HepG2 (cell line): ENCODE results near the gene EPB41L1. TPM values are rescaled to one million over a fixed set of nuclear protein-coding genes. Genes with fewer than 3 reads are reported as not detected.

ENCODE experiments used
- BRD4 ChIP-seq: sonication (generic); formaldehyde crosslinking; IDR thresholded peaks from 2 replicates; pipeline ENCODE4 v1.4.0; 2020; ENCODE audit warnings: missing genetic modification reagents
- DNMT1 ChIP-seq: sonication (generic); formaldehyde crosslinking; IDR thresholded peaks from 2 replicates; pipeline ENCODE4 v1.5.1; 2020; ENCODE audit warnings: mild to moderate bottlenecking, missing genetic modification reagents
- DPF2 ChIP-seq: sonication (generic); formaldehyde crosslinking; IDR thresholded peaks from 2 replicates; pipeline ENCODE4 v1.4.0; 2020; ENCODE audit warnings: mild to moderate bottlenecking, low read depth, missing genetic modification reagents, borderline replicate concordance
- HNF1B ChIP-seq: sonication (generic); formaldehyde crosslinking; IDR thresholded peaks from 2 replicates; pipeline ENCODE4 v1.5.1; 2020; ENCODE audit warnings: mild to moderate bottlenecking, moderate library complexity, missing genetic modification reagents
- HNRNPLL ChIP-seq: fragments of 200-400 bp; formaldehyde crosslinking; IDR thresholded peaks from 2 replicates; pipeline ENCODE4 v1.6.1; 2017; ENCODE audit warnings: mild to moderate bottlenecking, low read depth, low read length; ENCODE audit not compliant: poor library complexity, severe bottlenecking
- KAT2B ChIP-seq: fragments of 150-350 bp; IDR thresholded peaks from 2 replicates; pipeline ENCODE4 v1.6.1; 2014; ENCODE audit warnings: low read depth, low read length, borderline replicate concordance
- MTERF4 ChIP-seq: sonication (generic); formaldehyde crosslinking; IDR thresholded peaks from 2 replicates; pipeline ENCODE4 v1.8.0; 2023; ENCODE audit warnings: mild to moderate bottlenecking, missing genetic modification reagents
- NR3C1 ChIP-seq: sonication (generic); formaldehyde crosslinking; IDR thresholded peaks from 2 replicates; pipeline ENCODE4 v1.4.0; 2020; ENCODE audit warnings: missing genetic modification reagents
- NRL ChIP-seq: sonication (generic); formaldehyde crosslinking; IDR thresholded peaks from 2 replicates; pipeline ENCODE4 v1.5.0; 2020; ENCODE audit warnings: missing genetic modification reagents, mild to moderate bottlenecking, moderate library complexity, borderline replicate concordance
- POLR2G ChIP-seq: fragments of 200-400 bp; formaldehyde crosslinking; IDR thresholded peaks from 2 replicates; pipeline ENCODE4 v1.6.1; 2018; ENCODE audit warnings: mild to moderate bottlenecking, low read depth, low read length, moderate library complexity
- PPARG ChIP-seq: conservative IDR thresholded peaks from 2 replicates; pipeline ENCODE4 v1.6.1; 2016; ENCODE audit warnings: missing biosample characterization, missing genetic modification reagents
- RARG ChIP-seq: sonication (generic); formaldehyde crosslinking; IDR thresholded peaks from 2 replicates; pipeline ENCODE4 v1.4.0; 2020; ENCODE audit warnings: low read depth, mild to moderate bottlenecking, missing genetic modification reagents
- RBFOX2 ChIP-seq: fragments of 200-400 bp; formaldehyde crosslinking; IDR thresholded peaks from 2 replicates; pipeline ENCODE4 v1.6.1; 2017; ENCODE audit warnings: low read depth, mild to moderate bottlenecking, low read length
- SKI ChIP-seq: fragments of 450-650 bp; IDR thresholded peaks from one replicate; pipeline ENCODE4 v1.6.1; 2018; ENCODE audit warnings: mild to moderate bottlenecking; ENCODE audit not compliant: partially characterized antibody
- ZNF251 ChIP-seq: sonication (generic); formaldehyde crosslinking; IDR thresholded peaks from 2 replicates; pipeline ENCODE4 v1.9.0; 2021; ENCODE audit warnings: mild to moderate bottlenecking, missing genetic modification reagents
- ZNF362 ChIP-seq: sonication (generic); formaldehyde crosslinking; IDR thresholded peaks from 2 replicates; pipeline ENCODE4 v1.4.0; 2020; ENCODE audit warnings: missing genetic modification reagents, mild to moderate bottlenecking, borderline replicate concordance
- ZNF510 ChIP-seq: sonication (generic); formaldehyde crosslinking; IDR thresholded peaks from 2 replicates; pipeline ENCODE4 v1.4.0; 2020; ENCODE audit warnings: low read depth, mild to moderate bottlenecking, missing genetic modification reagents
- ZNF552 ChIP-seq: sonication (generic); formaldehyde crosslinking; IDR thresholded peaks from 2 replicates; pipeline ENCODE4 v1.9.0; 2022; ENCODE audit warnings: missing genetic modification reagents, mild to moderate bottlenecking, borderline replicate concordance
- ZNF776 ChIP-seq: sonication (generic); formaldehyde crosslinking; IDR thresholded peaks from 2 replicates; pipeline ENCODE4 v1.4.0; 2020; ENCODE audit warnings: mild to moderate bottlenecking, missing genetic modification reagents
- ZSCAN20 ChIP-seq: sonication (generic); formaldehyde crosslinking; IDR thresholded peaks from 2 replicates; pipeline ENCODE4 v1.4.0; 2020; ENCODE audit warnings: missing genetic modification reagents, mild to moderate bottlenecking, borderline replicate concordance
- polyA plus RNA-seq, 8 experiments: library from polyadenylated mRNA; depleted of rRNA in 3 of 8; stranded (reverse) in 7 of 8; unstranded in 1 of 8; fragments of >200 nt; fragmentation: Illumina TruSeq in 4 of 8; extraction: Trizol in 4 of 8; gene quantifications; 2 replicates each; pipeline versions ENCODE4 v1.2.1 to v1.2.3, GENCODE V29; 2011 to 2016; ENCODE audit warnings: low read depth in 4 of 8, missing spikeins in 1 of 8, mixed read lengths in 1 of 8; ENCODE audit not compliant: insufficient read depth in 1 of 8
- total RNA-seq, 5 experiments: library from RNA; depleted of rRNA; stranded (reverse); fragments of >200 nt; fragmentation: Illumina TruSeq; extraction: Trizol; gene quantifications; 2 replicates each; pipeline ENCODE4 v1.2.3, GENCODE V29; 2016; ENCODE audit warnings: low read depth in 1 of 5
- TF ChIP-seq, protein P1 (sequence below): sonication (generic); formaldehyde crosslinking; IDR thresholded peaks from 2 replicates; pipeline ENCODE4 v1.4.0; 2020; ENCODE audit warnings: low read depth, mild to moderate bottlenecking, missing genetic modification reagents
- TF ChIP-seq, protein P2 (sequence below): IDR thresholded peaks from 2 replicates; pipeline ENCODE4 v1.6.1; 2016; ENCODE audit warnings: missing compliant biosample characterization, missing genetic modification reagents, borderline replicate concordance

Gene EPB41L1
- total and polyA plus RNA-seq, 2 of the 13 experiments (the other 11 are each of a cell fraction or from before 2014, with no cell fraction given) = 16.7 to 39.0 TPM

DNA sequence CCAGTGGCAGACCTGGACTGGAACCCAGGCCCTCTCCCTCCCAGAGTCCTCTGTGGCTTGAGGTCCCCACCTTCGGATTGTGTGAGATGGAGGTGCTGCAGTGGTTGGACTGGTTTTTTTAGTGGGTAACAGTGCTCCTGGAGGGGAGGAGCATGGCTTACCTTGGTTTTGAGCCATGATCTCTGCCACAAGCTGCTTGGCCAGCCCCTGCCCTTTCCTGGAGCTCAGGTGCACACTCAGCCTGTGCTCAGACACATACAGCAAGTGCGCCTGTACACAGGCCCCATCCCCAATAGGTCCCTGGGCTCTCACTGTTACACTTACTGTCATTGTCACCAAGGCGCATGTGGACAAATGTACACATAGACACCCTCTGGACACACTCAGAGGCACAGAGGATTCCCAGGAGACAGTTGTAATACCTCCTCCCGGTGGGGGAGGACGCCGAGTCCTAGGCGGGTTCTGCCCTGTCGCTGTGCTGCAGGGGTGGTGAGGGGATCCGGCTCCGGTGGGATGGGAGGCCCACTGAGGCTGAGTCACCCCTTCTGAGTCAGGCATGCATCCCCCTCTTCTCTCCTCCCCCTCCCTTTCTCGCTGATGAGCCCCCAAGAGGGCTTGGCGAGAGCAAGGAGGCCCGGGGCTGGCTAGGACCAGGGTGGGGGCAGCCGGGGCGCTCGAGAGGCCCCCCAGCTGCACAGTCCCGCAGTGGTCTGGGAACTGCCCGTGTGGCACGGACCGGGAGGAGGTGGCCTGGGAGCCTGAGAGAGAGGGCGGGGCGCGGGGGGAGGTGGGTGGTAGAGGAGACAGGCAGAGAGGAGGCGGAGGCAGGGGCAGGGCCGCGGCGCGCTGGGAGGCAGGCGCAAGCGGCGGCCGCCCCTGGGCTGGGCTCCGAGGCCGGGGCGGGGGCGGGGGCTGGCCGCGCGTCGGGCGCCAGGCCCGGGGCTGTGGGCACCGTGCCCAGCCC is 522 bp upstream of the EPB41L1 start (continued):
- TF ChIP-seq MTERF4 (CRISPR knock-in tag) (peak; percentile 32; the same call in 1 of the 2 replicates), SKI (peak; percentile 27), ZNF362 (CRISPR knock-in tag) (peak; percentile 51; the same call in 1 of the 2 replicates), NR3C1 (no peak), RBFOX2 (0 out of 2 replicates have a peak, but pooled peaks have one; percentile 37), ZNF776 (CRISPR knock-in tag) (peak; percentile 2; the same call in 1 of the 2 replicates), RARG (no peak), DPF2 (CRISPR knock-in tag) (peak; percentile 40; the same call in 1 of the 2 replicates), DNMT1 (no peak), NRL (no peak; the same call in 1 of the 2 replicates), KAT2B (no peak), ZNF510 (CRISPR knock-in tag) (0 out of 2 replicates have a peak, but pooled peaks have one; percentile 27), ZNF251 (CRISPR knock-in tag) (no peak), POLR2G (no peak; the same call in 1 of the 2 replicates), BRD4 (CRISPR knock-in tag) (peak; percentile 47; the same call in 1 of the 2 replicates), PPARG (no peak), ZNF552 (CRISPR knock-in tag) (no peak), HNRNPLL (peak; percentile 39), HNF1B (CRISPR knock-in tag) (no peak), ZSCAN20 (CRISPR knock-in tag) (no peak)
- TF ChIP-seq, protein P1, sequence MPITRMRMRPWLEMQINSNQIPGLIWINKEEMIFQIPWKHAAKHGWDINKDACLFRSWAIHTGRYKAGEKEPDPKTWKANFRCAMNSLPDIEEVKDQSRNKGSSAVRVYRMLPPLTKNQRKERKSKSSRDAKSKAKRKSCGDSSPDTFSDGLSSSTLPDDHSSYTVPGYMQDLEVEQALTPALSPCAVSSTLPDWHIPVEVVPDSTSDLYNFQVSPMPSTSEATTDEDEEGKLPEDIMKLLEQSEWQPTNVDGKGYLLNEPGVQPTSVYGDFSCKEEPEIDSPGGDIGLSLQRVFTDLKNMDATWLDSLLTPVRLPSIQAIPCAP (CRISPR knock-in tag) = no peak; the same call in 1 of the 2 replicates
- TF ChIP-seq, protein P2, sequence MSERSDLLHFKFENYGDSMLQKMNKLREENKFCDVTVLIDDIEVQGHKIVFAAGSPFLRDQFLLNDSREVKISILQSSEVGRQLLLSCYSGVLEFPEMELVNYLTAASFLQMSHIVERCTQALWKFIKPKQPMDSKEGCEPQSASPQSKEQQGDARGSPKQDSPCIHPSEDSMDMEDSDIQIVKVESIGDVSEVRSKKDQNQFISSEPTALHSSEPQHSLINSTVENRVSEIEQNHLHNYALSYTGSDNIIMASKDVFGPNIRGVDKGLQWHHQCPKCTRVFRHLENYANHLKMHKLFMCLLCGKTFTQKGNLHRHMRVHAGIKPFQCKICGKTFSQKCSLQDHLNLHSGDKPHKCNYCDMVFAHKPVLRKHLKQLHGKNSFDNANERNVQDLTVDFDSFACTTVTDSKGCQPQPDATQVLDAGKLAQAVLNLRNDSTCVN (CRISPR knock-in tag) = no peak; the same call in 1 of the 2 replicates
